Fibroblast of lung (primary cell): ENCODE data around the gene MGLL. TPM values are rescaled to one million over a fixed set of nuclear protein-coding genes. Genes with fewer than 3 reads are reported as not detected.
A peak's percentile ranks its signal among the peaks of the same experiment; 100 is the strongest.

Experiments
- DNase-seq, 2 donors: peaks; one replicate each; pipeline versions ENCODE4 v3.0.0 to v3.0.0-alpha.2; 2010; ENCODE audit warnings: low read depth in 2 of 2
- H2AFZ ChIP-seq: 2 replicates; pipeline ENCODE4 v1.5.1; 2012; ENCODE audit warnings: low read length, control low read depth, inconsistent platforms
- H3K27ac ChIP-seq: 2 replicates; pipeline ENCODE4 v1.5.1; 2011; ENCODE audit warnings: low read length, control low read depth; ENCODE audit not compliant: insufficient read depth
- H3K27me3 ChIP-seq: 2 replicates; pipeline ENCODE4 v1.5.1; 2011; ENCODE audit warnings: mild to moderate bottlenecking, low read length; ENCODE audit not compliant: control insufficient read depth, insufficient read depth
- H3K36me3 ChIP-seq: 2 replicates; pipeline ENCODE4 v1.5.1; 2011; ENCODE audit warnings: low read length; ENCODE audit not compliant: control insufficient read depth, insufficient read depth
- H3K4me1 ChIP-seq: 2 replicates; pipeline ENCODE4 v1.5.1; 2011; ENCODE audit warnings: low read length; ENCODE audit not compliant: control insufficient read depth, insufficient read depth; ENCODE audit errors: extremely low read depth
- H3K4me2 ChIP-seq: 2 replicates; pipeline ENCODE4 v1.5.1; 2011; ENCODE audit warnings: low read length, control low read depth; ENCODE audit not compliant: insufficient read depth; ENCODE audit errors: extremely low read depth
- H3K4me3 ChIP-seq, 4 experiments: fragments of 200-600 bp in 1 of 4; sonication (generic) in 1 of 4; replicated peaks in 1 of 4; 2 replicates each; pipeline ENCODE4 v1.5.1; 2011 to 2016; ENCODE audit warnings: low read length in 4 of 4, low read depth in 3 of 4, mild to moderate bottlenecking in 3 of 4, control low read depth in 2 of 4, inconsistent platforms in 1 of 4, mixed read lengths in 1 of 4; ENCODE audit not compliant: insufficient read depth in 1 of 4; ENCODE audit errors: control extremely low read depth in 1 of 4
- H3K79me2 ChIP-seq: 2 replicates; pipeline ENCODE4 v1.5.1; 2012; ENCODE audit warnings: mild to moderate bottlenecking, low read length, inconsistent platforms; ENCODE audit not compliant: control insufficient read depth, insufficient read depth
- H3K9ac ChIP-seq: 2 replicates; pipeline ENCODE4 v1.5.1; 2011; ENCODE audit warnings: mild to moderate bottlenecking, low read length, control low read depth; ENCODE audit not compliant: insufficient read depth
- H3K9me3 ChIP-seq: 2 replicates; pipeline ENCODE4 v1.5.1; 2012; ENCODE audit warnings: low read depth, low read length; ENCODE audit not compliant: control insufficient read depth, insufficient read depth
- H4K20me1 ChIP-seq: 2 replicates; pipeline ENCODE4 v1.5.1; 2011; ENCODE audit warnings: low read length; ENCODE audit not compliant: control insufficient read depth, insufficient read depth; ENCODE audit errors: extremely low read depth
- EZH2 ChIP-seq: IDR thresholded peaks from 2 replicates; pipeline ENCODE4 v1.5.1; 2012; ENCODE audit warnings: low read length, control low read depth, mild to moderate bottlenecking; ENCODE audit errors: missing control alignments
- polyA plus RNA-seq, 2 donors: library from polyadenylated mRNA; depleted of rRNA in 1 of 2; stranded (reverse) in 1 of 2; unstranded in 1 of 2; fragments of >200 nt; gene quantifications; 2 replicates each; pipeline ENCODE4 v1.2.1, GENCODE V29; 2011 to 2012; ENCODE audit warnings: missing spikeins in 1 of 2
- total RNA-seq: library from RNA; depleted of rRNA; stranded (reverse); fragments of >200 nt; gene quantifications from 2 replicates; pipeline ENCODE4 v1.2.1, GENCODE V29; 2014
- TF ChIP-seq, protein P1 (sequence below), 2 donors: IDR thresholded peaks in 1 of 2; conservative IDR thresholded peaks in 1 of 2; 1 replicate in 1 of 2; 2 replicates in 1 of 2; pipeline ENCODE4 v1.5.1; 2011 to 2012; ENCODE audit warnings: low read length in 2 of 2, control low read depth in 1 of 2, inconsistent platforms in 1 of 2, low read depth in 1 of 2, mild to moderate bottlenecking in 1 of 2

Gene MGLL
- total and polyA plus RNA-seq, 2 donors (not counting 1 experiment from before 2014, with no cell fraction given): 60.1 to 122 TPM

DNA sequence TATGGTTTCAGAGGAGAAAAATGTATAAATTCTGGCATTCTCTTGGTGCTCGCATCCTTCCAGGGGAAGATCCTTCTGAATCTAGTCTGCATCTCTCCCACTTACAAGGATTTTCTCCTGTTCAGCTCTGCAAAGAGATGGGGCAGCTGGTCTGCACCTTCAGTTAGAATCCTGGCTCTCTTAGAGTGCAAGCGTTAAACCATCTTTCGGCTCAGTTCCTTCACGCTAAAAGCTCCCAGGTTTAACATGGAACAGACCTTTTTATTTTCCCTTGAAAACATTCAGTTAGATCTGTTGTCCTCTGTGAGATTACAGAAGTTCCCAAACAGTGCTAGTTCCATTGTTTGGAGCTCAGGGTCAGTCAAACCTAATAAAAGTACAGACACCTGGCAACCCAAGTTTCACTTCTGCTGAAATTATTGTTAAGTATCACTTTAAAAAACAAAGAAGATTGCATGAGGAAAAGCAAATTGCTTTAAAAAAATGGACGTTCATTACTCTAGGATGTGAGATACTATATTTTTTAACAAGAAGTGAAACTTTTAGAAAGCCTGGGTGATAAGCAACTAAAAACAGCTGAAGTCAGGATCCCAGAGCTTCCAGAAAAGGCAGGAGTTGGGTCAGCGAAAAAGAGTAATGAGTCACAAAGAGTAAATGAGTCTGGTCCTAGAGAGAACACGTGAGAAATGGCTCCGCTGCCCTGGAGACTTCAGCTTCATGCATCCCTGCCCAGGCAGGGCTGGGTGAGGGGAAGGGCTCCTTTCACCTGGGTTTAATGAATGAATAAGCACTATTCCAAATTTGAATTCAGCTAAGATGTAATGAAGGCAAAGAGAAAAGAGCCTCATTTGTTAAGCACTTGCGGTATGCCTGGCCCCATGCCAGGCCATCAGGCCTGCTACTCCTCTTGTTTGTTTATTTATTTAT lies 86.3 kb downstream of the MGLL start:
- Histone ChIP-seq H4K20me1 (no peaks in the 10 kb centered on the region), H3K36me3 (no peaks in the 10 kb centered on the region), H3K9ac (no peak overlapping the region), H3K27me3 (no peaks in the 10 kb centered on the region), H3K4me1 (peaks cover 31% of the 10 kb centered on the region), H3K79me2 (peaks cover 10% of the 10 kb centered on the region), H3K4me2 (peak overlapping the region; percentile 60), H3K27ac (peak overlapping the region; percentile 82), H3K4me3 (no peak overlapping the region), H3K9me3 (no peaks in the 10 kb centered on the region), H2AFZ (no peak overlapping the region)
- TF ChIP-seq, protein P1, sequence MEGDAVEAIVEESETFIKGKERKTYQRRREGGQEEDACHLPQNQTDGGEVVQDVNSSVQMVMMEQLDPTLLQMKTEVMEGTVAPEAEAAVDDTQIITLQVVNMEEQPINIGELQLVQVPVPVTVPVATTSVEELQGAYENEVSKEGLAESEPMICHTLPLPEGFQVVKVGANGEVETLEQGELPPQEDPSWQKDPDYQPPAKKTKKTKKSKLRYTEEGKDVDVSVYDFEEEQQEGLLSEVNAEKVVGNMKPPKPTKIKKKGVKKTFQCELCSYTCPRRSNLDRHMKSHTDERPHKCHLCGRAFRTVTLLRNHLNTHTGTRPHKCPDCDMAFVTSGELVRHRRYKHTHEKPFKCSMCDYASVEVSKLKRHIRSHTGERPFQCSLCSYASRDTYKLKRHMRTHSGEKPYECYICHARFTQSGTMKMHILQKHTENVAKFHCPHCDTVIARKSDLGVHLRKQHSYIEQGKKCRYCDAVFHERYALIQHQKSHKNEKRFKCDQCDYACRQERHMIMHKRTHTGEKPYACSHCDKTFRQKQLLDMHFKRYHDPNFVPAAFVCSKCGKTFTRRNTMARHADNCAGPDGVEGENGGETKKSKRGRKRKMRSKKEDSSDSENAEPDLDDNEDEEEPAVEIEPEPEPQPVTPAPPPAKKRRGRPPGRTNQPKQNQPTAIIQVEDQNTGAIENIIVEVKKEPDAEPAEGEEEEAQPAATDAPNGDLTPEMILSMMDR (conservative IDR thresholded peaks at IDR 0.05 in 1 of 2, IDR thresholded peaks at IDR 0.05 in 1 of 2; ENCODE audit: low read depth in 1 of 2, low read length in 2 of 2): no peak
- no peak for TF ChIP-seq EZH2
- peak; percentile 82 for DNase-seq

DNA sequence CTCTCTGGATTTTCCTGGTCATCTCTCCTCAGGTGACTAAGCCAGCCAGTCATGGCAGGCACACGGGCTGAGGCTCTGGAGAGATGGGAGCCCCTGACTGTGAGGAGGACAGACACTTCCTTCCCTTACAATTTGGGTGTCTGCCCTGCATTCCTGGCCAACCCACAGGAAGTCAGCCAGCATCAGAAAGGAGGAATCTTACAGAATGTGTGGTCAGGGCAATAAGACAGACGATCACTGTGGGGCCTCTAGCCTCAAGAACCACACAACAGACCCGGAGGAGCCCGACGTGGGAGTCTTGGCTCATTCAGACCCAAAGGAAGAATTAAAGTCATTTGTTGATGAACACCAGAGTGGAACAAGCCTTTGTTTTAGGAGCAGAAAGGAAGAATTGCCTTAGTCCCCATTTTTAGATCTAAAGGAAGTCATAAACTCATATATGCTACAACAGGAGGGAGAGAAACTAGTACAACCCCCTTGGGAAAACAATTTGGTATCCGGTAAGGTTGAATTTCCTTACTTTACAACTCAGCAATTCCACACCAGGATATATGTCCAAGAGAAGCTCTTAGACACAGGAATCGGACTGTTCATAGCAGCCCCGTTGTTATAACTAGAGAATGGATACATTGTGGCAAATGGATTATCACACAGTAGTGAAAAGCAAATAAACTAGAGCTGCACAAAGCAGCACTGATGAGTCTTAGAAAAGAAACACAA lies 87.4 kb downstream of the MGLL start:
- Histone ChIP-seq H3K9me3 (no peaks in the 10 kb centered on the region), H3K4me1 (peaks cover 31% of the 10 kb centered on the region), H3K4me3 (no peak overlapping the region), H3K36me3 (no peaks in the 10 kb centered on the region), H3K79me2 (peaks cover 13% of the 10 kb centered on the region), H3K9ac (peak overlapping the region; percentile 45), H3K4me2 (peak overlapping the region; percentile 56), H3K27me3 (no peaks in the 10 kb centered on the region), H3K27ac (peak overlapping the region; percentile 82), H2AFZ (no peak overlapping the region), H4K20me1 (no peaks in the 10 kb centered on the region)
- DNase-seq: peak; percentile 87 to 99
- TF ChIP-seq, protein P1 (conservative IDR thresholded peaks at IDR 0.05 in 1 of 2, IDR thresholded peaks at IDR 0.05 in 1 of 2; ENCODE audit: low read depth in 1 of 2, low read length in 2 of 2): no peak
- no peak for TF ChIP-seq EZH2

DNA sequence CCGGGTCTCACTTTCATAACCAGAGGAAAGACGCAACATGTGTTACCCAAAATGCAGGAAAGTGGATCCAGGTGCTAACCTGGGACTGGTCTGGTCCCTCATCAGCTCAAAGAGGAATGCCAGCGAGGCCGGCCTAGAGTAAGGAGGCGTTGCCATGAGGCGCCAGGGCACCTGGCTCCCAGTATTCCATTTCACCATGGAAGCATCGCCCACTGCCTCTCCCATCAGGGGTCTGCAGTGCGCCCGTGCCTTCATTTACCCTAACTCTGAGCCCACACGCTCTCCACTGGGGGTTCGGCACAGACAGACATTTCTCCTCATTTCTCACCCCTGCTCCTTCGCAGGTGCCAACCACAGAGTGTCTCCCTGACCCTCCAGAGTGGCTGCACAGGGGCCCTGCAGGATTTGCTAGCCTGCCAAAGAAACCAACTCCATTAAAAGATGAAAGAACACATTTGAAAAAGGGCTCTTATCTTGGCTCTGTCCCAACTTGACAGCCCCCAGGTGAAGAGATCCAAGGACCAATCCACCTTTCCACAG lies 88.1 kb downstream of the MGLL start:
- DNase-seq: no peak
- H2AFZ ChIP-seq: no peak overlapping the region
- TF ChIP-seq EZH2: no peak
- TF ChIP-seq, protein P1 (conservative IDR thresholded peaks at IDR 0.05 in 1 of 2, IDR thresholded peaks at IDR 0.05 in 1 of 2; ENCODE audit: low read depth in 1 of 2, low read length in 2 of 2): no peak
- H3K9ac ChIP-seq: no peak overlapping the region
- H3K79me2 ChIP-seq: peaks cover 13% of the 10 kb centered on the region
- no peaks in the 10 kb centered on the region for H4K20me1 ChIP-seq
- peak overlapping the region; percentile 34 for H3K4me2 ChIP-seq
- no peaks in the 10 kb centered on the region for H3K9me3 ChIP-seq
- peaks cover 28% of the 10 kb centered on the region for H3K4me1 ChIP-seq
- no peaks in the 10 kb centered on the region for H3K36me3 ChIP-seq
- H3K4me3 ChIP-seq: no peak overlapping the region
- no peaks in the 10 kb centered on the region for H3K27me3 ChIP-seq
- H3K27ac ChIP-seq: peak overlapping the region; percentile 82
